H1 (cell line): Measurements from ENCODE around the gene ABCC4. TPM values are rescaled to one million over a fixed set of nuclear protein-coding genes. Genes with fewer than 3 reads are reported as not detected.

ENCODE experiments used
- CTCF ChIA-PET: fragments of 300-600 bp; sonication (Branson Sonifier 250); formaldehyde crosslinking; loops from one replicate; lab custom pipeline; 2021; ENCODE audit not compliant: partially characterized antibody; lab: Charles Lee
- POLR2A ChIA-PET: fragments of 300-600 bp; sonication (Branson Sonifier 250); formaldehyde crosslinking; loops from one replicate; lab custom pipeline; 2021; ENCODE audit warnings: inconsistent platforms; ENCODE audit not compliant: partially characterized antibody; lab: Charles Lee
- DNase-seq, 2 experiments: peaks; one replicate each; pipeline versions ENCODE4 v3.0.0 to v3.0.0-alpha.2; 2010 to 2022; ENCODE audit warnings: low spot score in 2 of 2, low read depth in 1 of 2, mixed read lengths in 1 of 2
- FAIRE-seq: peaks from 2 replicates; lab custom pipeline; 2011; peaks lifted over from hg19 to GRCh38; lab: Jason Lieb, UNC
- H2AFZ ChIP-seq: 2 replicates; pipeline ENCODE4 v1.8.1; 2012; ENCODE audit warnings: low read length, inconsistent platforms
- H2AK5ac ChIP-seq: 2 replicates; pipeline ENCODE4 v1.6.1; 2013; ENCODE audit warnings: low read depth, low read length
- H2BK120ac ChIP-seq: replicated peaks from 2 replicates; pipeline ENCODE3; 2013; ENCODE audit warnings: low read depth, low read length, inconsistent platforms
- H2BK12ac ChIP-seq: 2 replicates; pipeline ENCODE4 v1.6.1; 2013; ENCODE audit warnings: low read depth, low read length
- H2BK15ac ChIP-seq: 2 replicates; pipeline ENCODE4 v1.6.1; 2013; ENCODE audit warnings: low read length
- H2BK20ac ChIP-seq: 2 replicates; pipeline ENCODE4 v1.6.1; 2013; ENCODE audit warnings: low read length
- H2BK5ac ChIP-seq: 2 replicates; pipeline ENCODE4 v1.6.1; 2013; ENCODE audit warnings: low read depth, low read length
- H3K14ac ChIP-seq: 2 replicates; pipeline ENCODE4 v1.6.1; 2013; ENCODE audit warnings: inconsistent platforms; ENCODE audit not compliant: insufficient read length
- H3K18ac ChIP-seq: 2 replicates; pipeline ENCODE4 v1.6.1; 2013; ENCODE audit warnings: low read length; ENCODE audit errors: extremely low read depth
- H3K23ac ChIP-seq: 2 replicates; pipeline ENCODE4 v1.6.1; 2013; ENCODE audit warnings: inconsistent platforms; ENCODE audit not compliant: insufficient read length
- H3K23me2 ChIP-seq: 2 replicates; pipeline ENCODE4 v1.6.1; 2013; ENCODE audit warnings: low read depth, low read length
- H3K27ac ChIP-seq: 2 replicates; pipeline ENCODE4 v1.6.1; 2011; ENCODE audit warnings: low read depth, low read length, inconsistent platforms
- H3K27me3 ChIP-seq, 4 experiments: replicated peaks in 1 of 4; 1 replicate in 1 of 4; 2 replicates in 3 of 4; pipeline versions ENCODE4 v1.6.1 to v1.8.1; 2011 to 2013; ENCODE audit warnings: low read length in 3 of 4, mild to moderate bottlenecking in 3 of 4, inconsistent platforms in 2 of 4, mixed read lengths in 2 of 4, moderate library complexity in 1 of 4; ENCODE audit not compliant: control insufficient read depth in 3 of 4, insufficient read depth in 3 of 4; ENCODE audit errors: extremely low read depth in 1 of 4
- H3K36me3 ChIP-seq, 4 experiments: 2 replicates each; pipeline versions ENCODE4 v1.6.1 to v1.8.1; 2011 to 2013; ENCODE audit warnings: mild to moderate bottlenecking in 4 of 4, low read length in 3 of 4, moderate library complexity in 2 of 4, control low read depth in 1 of 4, inconsistent platforms in 1 of 4; ENCODE audit not compliant: insufficient read depth in 4 of 4, control insufficient read depth in 2 of 4
- H3K4ac ChIP-seq: replicated peaks from 2 replicates; pipeline ENCODE3; 2013; ENCODE audit warnings: low read length, low read depth, mixed read lengths, inconsistent platforms; ENCODE audit not compliant: insufficient read length
- H3K4me1 ChIP-seq, 4 experiments: replicated peaks in 1 of 4; 1 replicate in 1 of 4; 2 replicates in 3 of 4; pipeline versions ENCODE4 v1.6.1 to v1.8.1; 2011 to 2013; ENCODE audit warnings: low read length in 3 of 4, inconsistent platforms in 2 of 4, mixed read lengths in 1 of 4; ENCODE audit not compliant: insufficient read depth in 4 of 4, control insufficient read depth in 3 of 4
- H3K4me2 ChIP-seq, 2 experiments: 2 replicates each; pipeline versions ENCODE4 v1.6.1 to v1.8.1; 2011 to 2013; ENCODE audit warnings: low read depth in 2 of 2, low read length in 2 of 2, control low read depth in 1 of 2, inconsistent platforms in 1 of 2, mild to moderate bottlenecking in 1 of 2; ENCODE audit not compliant: insufficient read depth in 1 of 2
- H3K4me3 ChIP-seq, 4 experiments: fragments of 200-600, 300-600 bp in 1 of 4; sonication (generic), shearing (Covaris generic), sonication (Bioruptor Twin) in 1 of 4; 2 replicates each; pipeline versions ENCODE4 v1.5.1 to v1.8.1; 2011 to 2016; ENCODE audit warnings: low read length in 4 of 4, low read depth in 3 of 4, control low read depth in 2 of 4, inconsistent platforms in 2 of 4, mild to moderate bottlenecking in 2 of 4, mixed read lengths in 1 of 4, moderate library complexity in 1 of 4; ENCODE audit not compliant: insufficient read depth in 2 of 4; ENCODE audit errors: extremely low read depth in 1 of 4
- H3K56ac ChIP-seq: replicated peaks from 2 replicates; pipeline ENCODE3; 2013; ENCODE audit warnings: low read depth, mild to moderate bottlenecking, mixed read lengths, low read length, inconsistent platforms; ENCODE audit not compliant: insufficient read length
- H3K79me1 ChIP-seq: 2 replicates; pipeline ENCODE4 v1.6.1; 2013; ENCODE audit warnings: low read depth, low read length, control low read depth
- H3K79me2 ChIP-seq, 2 experiments: 2 replicates each; pipeline versions ENCODE4 v1.6.1 to v1.8.1; 2012 to 2013; ENCODE audit warnings: low read length in 2 of 2, mild to moderate bottlenecking in 2 of 2, inconsistent platforms in 1 of 2; ENCODE audit not compliant: insufficient read depth in 2 of 2, control insufficient read depth in 1 of 2
- H3K9ac ChIP-seq, 4 experiments: replicated peaks in 1 of 4; 1 replicate in 1 of 4; 2 replicates in 3 of 4; pipeline versions ENCODE4 v1.6.1 to v1.8.1; 2011 to 2013; ENCODE audit warnings: low read depth in 3 of 4, low read length in 3 of 4, control low read depth in 2 of 4, mild to moderate bottlenecking in 2 of 4, moderate library complexity in 2 of 4, inconsistent platforms in 1 of 4; ENCODE audit errors: extremely low read depth in 1 of 4
- H3K9me3 ChIP-seq, 2 experiments: 2 replicates each; pipeline versions ENCODE4 v1.6.1 to v1.8.1; 2012 to 2013; ENCODE audit warnings: mild to moderate bottlenecking in 2 of 2, moderate library complexity in 2 of 2, control low read depth in 1 of 2, inconsistent platforms in 1 of 2, low read depth in 1 of 2, low read length in 1 of 2, mixed read lengths in 1 of 2; ENCODE audit not compliant: insufficient read depth in 2 of 2
- H4K20me1 ChIP-seq, 2 experiments: replicated peaks in 1 of 2; 2 replicates each; pipeline versions ENCODE3 to v1.8.1; 2011 to 2013; ENCODE audit warnings: inconsistent platforms in 2 of 2, low read length in 2 of 2, mild to moderate bottlenecking in 1 of 2; ENCODE audit not compliant: insufficient read depth in 2 of 2, control insufficient read depth in 1 of 2
- H4K5ac ChIP-seq: 2 replicates; pipeline ENCODE4 v1.6.1; 2013; ENCODE audit warnings: low read length, low read depth, mixed read lengths, inconsistent platforms; ENCODE audit not compliant: insufficient read length
- H4K8ac ChIP-seq: 2 replicates; pipeline ENCODE4 v1.8.0; 2013; ENCODE audit warnings: mild to moderate bottlenecking, moderate library complexity, low read length, inconsistent platforms; ENCODE audit not compliant: insufficient read depth; ENCODE audit errors: extremely low read depth
- H4K91ac ChIP-seq: replicated peaks from 2 replicates; pipeline ENCODE3; 2013; ENCODE audit warnings: low read length, mixed read lengths, inconsistent platforms; ENCODE audit not compliant: insufficient read length
- CBX8 ChIP-seq: fragments of 300-800, 300-1000 bp; sonication (generic); IDR thresholded peaks from 2 replicates; pipeline ENCODE4 v1.7.1; 2016; ENCODE audit warnings: low read depth, low read length, borderline replicate concordance
- CHD1 ChIP-seq: IDR thresholded peaks from 2 replicates; pipeline ENCODE4 v1.6.1; 2012; ENCODE audit warnings: low read depth, low read length, improper control_type of control experiment
- CHD2 ChIP-seq: IDR thresholded peaks from 2 replicates; pipeline ENCODE4 v1.6.1; 2012; ENCODE audit warnings: low read length, improper control_type of control experiment
- EZH2 ChIP-seq: fragments of 200-600 bp; sonication (generic); IDR thresholded peaks from 2 replicates; pipeline ENCODE4 v1.7.1; 2012; ENCODE audit warnings: low read depth, mild to moderate bottlenecking, moderate library complexity, low read length, inconsistent platforms; ENCODE audit not compliant: severe bottlenecking
- GABPA ChIP-seq: IDR thresholded peaks from 2 replicates; pipeline ENCODE4 v1.6.1; 2011; ENCODE audit warnings: mild to moderate bottlenecking, low read length, moderate library complexity, borderline replicate concordance; ENCODE audit not compliant: insufficient read depth
- HDAC6 ChIP-seq: IDR thresholded peaks from one replicate; pipeline ENCODE4 v1.7.1; 2012; ENCODE audit warnings: low read depth, mild to moderate bottlenecking, inconsistent platforms, low read length, moderate library complexity
- RFX5 ChIP-seq: IDR thresholded peaks from 2 replicates; pipeline ENCODE4 v1.6.1; 2011; ENCODE audit warnings: low read depth, low read length, improper control_type of control experiment, borderline replicate concordance
- RNF2 ChIP-seq: fragments of 200-900, 300-1000 bp; sonication (generic); IDR thresholded peaks from 2 replicates; pipeline ENCODE4 v1.7.1; 2016; ENCODE audit warnings: borderline replicate concordance, low read depth, mild to moderate bottlenecking, antibody characterized with exemption, low read length; ENCODE audit not compliant: poor library complexity, severe bottlenecking; ENCODE audit errors: missing control alignments
- SIN3A ChIP-seq, 2 experiments: IDR thresholded peaks in 1 of 2; conservative IDR thresholded peaks in 1 of 2; 2 replicates each; pipeline ENCODE4 v1.6.1; 2011 to 2012; ENCODE audit warnings: low read length in 2 of 2, improper control_type of control experiment in 1 of 2, low read depth in 1 of 2, mild to moderate bottlenecking in 1 of 2
- SRF ChIP-seq: IDR thresholded peaks from 2 replicates; pipeline ENCODE4 v1.6.1; 2011; ENCODE audit warnings: mild to moderate bottlenecking, low read depth, low read length, moderate library complexity
- WGBS, 2 experiments: shearing (Covaris generic) in 1 of 2; methylation state at CpG; one replicate each; pipeline versions ENCODE4 v1.1.6 to v1.1.7; 2013 to 2015; ENCODE audit warnings: low lambda C conversion rate in 2 of 2, mixed read lengths in 2 of 2, inconsistent platforms in 1 of 2, low coverage in 1 of 2, missing lambda C conversion rate in 1 of 2; ENCODE audit not compliant: insufficient replicate concordance in 2 of 2, insufficient coverage in 1 of 2, insufficient read length in 1 of 2; ENCODE audit errors: extremely low coverage in 1 of 2, missing lambda C conversion rate in 1 of 2; 5-methylcytosine and 5-hydroxymethylcytosine counted together
- polyA plus RNA-seq, 7 experiments: library from polyadenylated mRNA; depleted of rRNA in 3 of 7; stranded (reverse) in 5 of 7; unstranded in 2 of 7; fragments of >200 nt in 5 of 7; fragments of 200-250 nt in 2 of 7; gene quantifications; 1 replicate in 5 of 7; 2 replicates in 1 of 7; 4 replicates in 1 of 7; pipeline versions ENCODE4 v1.2.1 to v1.2.3, GENCODE V29; 2011 to 2013; ENCODE audit warnings: missing spikeins in 2 of 7, mixed read lengths in 2 of 7
- total RNA-seq: library from RNA; stranded (reverse); fragmentation: NEBNext Ultra II Directional; extraction: Animal tissue kit (Norgen Biotek cat#: 25700); gene quantifications from 2 replicates; pipeline ENCODE4 v1.2.1, GENCODE V29; 2021
- TF ChIP-seq, protein P1 (sequence below): IDR thresholded peaks from 2 replicates; pipeline ENCODE4 v1.6.1; 2012; ENCODE audit warnings: inconsistent platforms
- TF ChIP-seq, protein P2 (sequence below): IDR thresholded peaks from 2 replicates; pipeline ENCODE4 v1.6.1; 2011; ENCODE audit warnings: low read depth, mild to moderate bottlenecking, low read length; ENCODE audit not compliant: insufficient read depth

ABCC4 gene
- total and polyA plus RNA-seq, 2 of the 8 experiments (the other 6 are each of a cell fraction or from before 2014, with no cell fraction given) = 4.0 to 14.1 TPM

DNA sequence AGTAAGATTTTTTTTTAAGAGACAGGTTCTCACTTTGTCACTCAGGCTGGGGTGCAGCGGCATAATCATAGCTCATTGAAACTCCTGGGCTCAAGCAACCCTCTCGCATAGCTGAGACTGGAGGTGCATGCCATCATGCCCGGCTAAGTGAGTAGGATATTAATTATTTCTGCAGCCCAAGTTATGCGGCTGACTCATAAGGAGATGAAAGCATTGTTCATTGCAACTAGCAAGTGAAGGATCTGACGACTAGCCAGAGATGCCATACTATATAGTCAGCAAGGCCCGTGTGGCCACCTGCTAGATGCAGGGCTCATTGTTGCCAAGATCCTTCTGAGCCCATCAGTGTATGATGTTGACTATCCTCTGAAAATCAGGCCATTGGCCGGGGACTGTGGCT lies 45.2 kb downstream of the ABCC4 start:
- DNase-seq (no peak), FAIRE-seq (no peak)
- Histone ChIP-seq H3K4me2 (no peak overlapping the region), H3K4me1 (no peaks in the 10 kb centered on the region), H3K14ac (no peak overlapping the region), H2BK120ac (no peak overlapping the region), H2BK12ac (no peak overlapping the region), H4K20me1 (no peaks in the 10 kb centered on the region), H3K56ac (no peak overlapping the region), H3K9ac (no peak overlapping the region), H3K23ac (no peak overlapping the region), H2BK15ac (no peak overlapping the region), H3K79me1 (no peaks in the 10 kb centered on the region), H2AFZ (no peak overlapping the region), H3K27me3 (no peaks in the 10 kb centered on the region), H4K5ac (no peak overlapping the region), H4K91ac (no peak overlapping the region), H4K8ac (no peak overlapping the region), H2AK5ac (no peak overlapping the region), H3K36me3 (no peaks in the 10 kb centered on the region), H3K9me3 (no peaks in the 10 kb centered on the region), H2BK20ac (no peak overlapping the region), H3K27ac (no peak overlapping the region), H3K23me2 (no peaks in the 10 kb centered on the region), H3K79me2 (no peaks in the 10 kb centered on the region), H3K4me3 (no peak overlapping the region), H2BK5ac (no peak overlapping the region), H3K18ac (no peak overlapping the region), H3K4ac (no peak overlapping the region)
- TF ChIP-seq CBX8 (no peak), EZH2 (no peak), GABPA (no peak), SIN3A (conservative IDR thresholded peaks at IDR 0.05 in 1 of 2, IDR thresholded peaks at IDR 0.05 in 1 of 2; ENCODE audit: low read depth in 1 of 2, low read length in 2 of 2) (no peak), SRF (no peak), HDAC6 (no peak), CHD1 (no peak), CHD2 (no peak), RFX5 (no peak), RNF2 (no peak)
- TF ChIP-seq, protein P1, sequence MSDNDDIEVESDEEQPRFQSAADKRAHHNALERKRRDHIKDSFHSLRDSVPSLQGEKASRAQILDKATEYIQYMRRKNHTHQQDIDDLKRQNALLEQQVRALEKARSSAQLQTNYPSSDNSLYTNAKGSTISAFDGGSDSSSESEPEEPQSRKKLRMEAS = no peak
- TF ChIP-seq, protein P2, sequence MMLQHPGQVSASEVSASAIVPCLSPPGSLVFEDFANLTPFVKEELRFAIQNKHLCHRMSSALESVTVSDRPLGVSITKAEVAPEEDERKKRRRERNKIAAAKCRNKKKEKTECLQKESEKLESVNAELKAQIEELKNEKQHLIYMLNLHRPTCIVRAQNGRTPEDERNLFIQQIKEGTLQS = no peak
- WGBS, 2 experiments = 93% methylated on average over 7 of the region's 7 CpGs; no CpG with 5 or more reads in 1 of the 2 experiments
- CTCF ChIA-PET = interaction anchor here (0.6 to 0.7 kb wide), 2 partner anchors 18 to 151 kb away, joined by 4 to 5 read pairs; no protein-coding TSS in a partner anchor
- POLR2A ChIA-PET = no interaction called here
